Measurements from ENCODE around the gene C5. TPM values are rescaled to one million over a fixed set of nuclear protein-coding genes. Genes with fewer than 3 reads are reported as not detected.
A peak's percentile ranks its signal among the peaks of the same experiment; 100 is the strongest.

C5 gene
- total RNA-seq, 4 donors from 2014 or later = 3.6 to 6.6 (median 4.6) TPM

- H3K4me3 ChIP-seq = no peak overlapping the region
- H3K9me3 ChIP-seq = no peaks in the 10 kb centered on the region
- no peak for DNase-seq (ENCODE audit: extremely low spot score)
- intact Hi-C loops (cut with DNase I) = no loop called here
- H3K36me3 ChIP-seq = peaks cover 0 to 4% (median 0%) of the 10 kb centered on the region in 4 donors
- no peaks in the 10 kb centered on the region for H3K27me3 ChIP-seq
- WGBS = 93% methylated on average over 2 of the region's 2 CpGs
- TF ChIP-seq POLR2AphosphoS5 (IDR thresholded peaks at IDR 0.05) (no peak), EP300 (IDR thresholded peaks at IDR 0.05) (no peak), CTCF (IDR thresholded peaks at IDR 0.05) (no peak), POLR2A (IDR thresholded peaks at IDR 0.05; ENCODE audit: low read depth) (no peak)
- peaks cover 0 to 21% (median 11%) of the 10 kb centered on the region in 4 donors for H3K4me1 ChIP-seq
- H3K27ac ChIP-seq (replicated peaks in 1 of 4) = no peak overlapping the region
Measured at GRCh38 chr9:120949290-120949689, 100.8 kb downstream of the C5 start.

GRCh38 chr9:120948824-120949223 lies 101.3 kb downstream of the C5 start:
- H3K27ac ChIP-seq (replicated peaks in 1 of 4) = no peak overlapping the region
- intact Hi-C loops (cut with DNase I) = no loop called here
- no peak overlapping the region for H3K4me3 ChIP-seq
- H3K27me3 ChIP-seq = no peaks in the 10 kb centered on the region
- peaks cover 0 to 4% (median 0%) of the 10 kb centered on the region in 4 donors for H3K36me3 ChIP-seq
- H3K4me1 ChIP-seq = peaks cover 0 to 24% (median 12%) of the 10 kb centered on the region in 4 donors
- TF ChIP-seq POLR2A (IDR thresholded peaks at IDR 0.05; ENCODE audit: low read depth) = no peak
- TF ChIP-seq CTCF (IDR thresholded peaks at IDR 0.05) = no peak
- TF ChIP-seq POLR2AphosphoS5 (IDR thresholded peaks at IDR 0.05) = no peak
- no peak for TF ChIP-seq EP300 (IDR thresholded peaks at IDR 0.05)
- DNase-seq (ENCODE audit: extremely low spot score) = no peak
- H3K9me3 ChIP-seq = no peaks in the 10 kb centered on the region
- WGBS = 90% methylated on average over 1 of the region's 1 CpG

GRCh38 chr9:120947222-120947621 lies 102.9 kb downstream of the C5 start:
- H3K4me3 ChIP-seq = no peak overlapping the region
- H3K4me1 ChIP-seq = peaks cover 1 to 40% (median 27%) of the 10 kb centered on the region in 4 donors
- no peaks in the 10 kb centered on the region for H3K27me3 ChIP-seq
- WGBS = 98% methylated on average over 2 of the region's 2 CpGs
- H3K9me3 ChIP-seq = no peaks in the 10 kb centered on the region
- no peak for DNase-seq (ENCODE audit: extremely low spot score)
- no peak overlapping the region for H3K27ac ChIP-seq (replicated peaks in 1 of 4)
- intact Hi-C loops (cut with DNase I) = no loop called here
- H3K36me3 ChIP-seq = no peaks in the 10 kb centered on the region
- TF ChIP-seq EP300 (IDR thresholded peaks at IDR 0.05) (no peak), POLR2A (IDR thresholded peaks at IDR 0.05; ENCODE audit: low read depth) (no peak), CTCF (IDR thresholded peaks at IDR 0.05) (no peak), POLR2AphosphoS5 (IDR thresholded peaks at IDR 0.05) (no peak)

- WGBS = 83% methylated on average over 3 of the region's 3 CpGs
- Histone ChIP-seq H3K27me3 (no peaks in the 10 kb centered on the region), H3K27ac (replicated peaks in 1 of 4) (no peak overlapping the region), H3K4me3 (no peak overlapping the region), H3K36me3 (no peaks in the 10 kb centered on the region), H3K9me3 (no peaks in the 10 kb centered on the region), H3K4me1 (peaks cover 3 to 46% (median 35%) of the 10 kb centered on the region in 4 donors)
- no peak for DNase-seq (ENCODE audit: extremely low spot score)
- intact Hi-C loops (cut with DNase I) = no loop called here
- TF ChIP-seq POLR2A (IDR thresholded peaks at IDR 0.05; ENCODE audit: low read depth) (no peak), POLR2AphosphoS5 (IDR thresholded peaks at IDR 0.05) (no peak), EP300 (IDR thresholded peaks at IDR 0.05) (no peak), CTCF (IDR thresholded peaks at IDR 0.05) (no peak)
Measured at GRCh38 chr9:120946259-120946658, 103.8 kb downstream of the C5 start.

- no peak for DNase-seq (ENCODE audit: extremely low spot score)
- 97% methylated on average over 3 of the region's 3 CpGs for WGBS
- no peak for TF ChIP-seq EP300 (IDR thresholded peaks at IDR 0.05)
- TF ChIP-seq POLR2AphosphoS5 (IDR thresholded peaks at IDR 0.05) = no peak
- no peak for TF ChIP-seq POLR2A (IDR thresholded peaks at IDR 0.05; ENCODE audit: low read depth)
- TF ChIP-seq CTCF (IDR thresholded peaks at IDR 0.05) = no peak
- no peaks in the 10 kb centered on the region for H3K27me3 ChIP-seq
- intact Hi-C loops (cut with DNase I) = no loop called here
- H3K27ac ChIP-seq (replicated peaks in 1 of 4) = peak overlapping the region in 1 of 4 donors; percentile 87
- peaks cover 3 to 45% (median 35%) of the 10 kb centered on the region in 4 donors for H3K4me1 ChIP-seq
- H3K4me3 ChIP-seq = no peak overlapping the region
- H3K9me3 ChIP-seq = no peaks in the 10 kb centered on the region
- H3K36me3 ChIP-seq = no peaks in the 10 kb centered on the region
Measured at GRCh38 chr9:120944948-120945347, 105.1 kb downstream of the C5 start.
